Skin of body (tissue), 2 donors: ENCODE results near the gene CRY2. TPM values are rescaled to one million over a fixed set of nuclear protein-coding genes. Genes with fewer than 3 reads are reported as not detected.
A peak's percentile ranks its signal among the peaks of the same experiment; 100 is the strongest.
"Not testable (repeated sequence)": the region's sequence is repeated elsewhere in the genome, so short reads cannot be mapped to it uniquely, and the experiment has no call there.

Experiments
- DNase-seq: peaks from one replicate; lab custom pipeline; 2025; lab: John Stamatoyannopoulos, UW
- total RNA-seq: library from RNA; depleted of rRNA; stranded (reverse); fragments of >200 nt; gene quantifications from one replicate; pipeline ENCODE4 v1.2.3, GENCODE V29; 2014

CRY2 gene
- total RNA-seq, 1 donor from 2014 or later = 50.6 TPM

GRCh38 chr11:45811571-45812290 lies 35.5 kb upstream of the CRY2 start:
- DNase-seq = no peak

- DNase-seq = no peak
These were observed 34.4 kb upstream of the CRY2 start for GRCh38 chr11:45812581-45813548.

GRCh38 chr11:45815747-45816146 lies 31.5 kb upstream of the CRY2 start:
- no peak for DNase-seq

- DNase-seq = no peak
These were observed 30.7 kb upstream of the CRY2 start for GRCh38 chr11:45816614-45817013.

- DNase-seq = no peak
These were observed 30.1 kb upstream of the CRY2 start for GRCh38 chr11:45817191-45817590.

GRCh38 chr11:45818961-45819605 lies 28.2 kb upstream of the CRY2 start:
- DNase-seq = no peak

GRCh38 chr11:45820211-45820857 lies 26.9 kb upstream of the CRY2 start:
- DNase-seq = no peak

GRCh38 chr11:45826492-45826891 lies 20.8 kb upstream of the CRY2 start:
- not testable (repeated sequence) for DNase-seq

GRCh38 chr11:45827123-45827522 lies 20.2 kb upstream of the CRY2 start:
- no peak for DNase-seq

- DNase-seq = no peak
These were observed 18.3 kb upstream of the CRY2 start for GRCh38 chr11:45828996-45829395.

GRCh38 chr11:45830596-45830995 lies 16.7 kb upstream of the CRY2 start:
- no peak for DNase-seq

GRCh38 chr11:45832811-45833441 lies 14.3 kb upstream of the CRY2 start:
- no peak for DNase-seq

- DNase-seq = no peak
These were observed 13.5 kb upstream of the CRY2 start for GRCh38 chr11:45833761-45834160.

- no peak for DNase-seq
These were observed 12.9 kb upstream of the CRY2 start for GRCh38 chr11:45834298-45834756.

GRCh38 chr11:45839204-45839603 lies 8.1 kb upstream of the CRY2 start:
- no peak for DNase-seq

- DNase-seq = not testable (repeated sequence)
These were observed 7.0 kb upstream of the CRY2 start for GRCh38 chr11:45840251-45840650.

GRCh38 chr11:45843158-45843924 lies 3.9 kb upstream of the CRY2 start:
- DNase-seq = peak; percentile 74

- no peak for DNase-seq
These were observed 2.3 kb upstream of the CRY2 start for GRCh38 chr11:45844822-45845578.

GRCh38 chr11:45846174-45846675 lies 1.1 kb upstream of the CRY2 start:
- DNase-seq = no peak
